Stimulated activated CD8-positive, alpha-beta memory T cell treated with anti-CD3 and anti-CD28 coated beads, Interleukin-15, amount 100 ng/mL, for 4 hours (primary cell): ENCODE measurements around the gene STK24.
"Not testable (repeated sequence)": the region's sequence is repeated elsewhere in the genome, so short reads cannot be mapped to it uniquely, and the experiment has no call there.

ENCODE experiments used
- DNase-seq, 2 donors: peaks; one replicate each; pipeline ENCODE4 v3.0.0-alpha.2; 2020; ENCODE audit warnings: low read depth in 2 of 2

The STK24 gene

GRCh38 chr13:98436233-98436910 lies 140.5 kb downstream of the STK24 start:
- DNase-seq: no peak

DNA sequence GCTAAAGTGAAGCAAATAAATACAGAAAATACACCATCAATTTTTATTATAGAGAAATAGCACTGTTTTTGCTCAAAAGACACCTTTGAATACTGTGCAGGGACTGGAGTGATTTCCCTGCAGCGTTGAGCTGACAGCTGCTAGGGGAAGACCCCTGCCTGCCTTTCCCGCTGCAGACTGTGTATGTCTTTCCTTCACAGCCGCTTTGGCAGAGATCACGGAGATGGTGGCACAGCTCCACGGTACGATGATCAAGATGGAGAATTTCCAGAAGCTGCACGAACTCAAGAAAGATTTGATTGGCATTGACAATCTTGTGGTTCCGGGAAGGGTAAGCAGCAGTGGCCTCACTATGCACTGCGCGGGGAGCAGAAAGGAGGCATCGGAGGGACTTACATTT lies 141.5 kb downstream of the STK24 start:
- DNase-seq: no peak

GRCh38 chr13:98434060-98434459 lies 142.8 kb downstream of the STK24 start:
- DNase-seq: no peak

- no peak for DNase-seq
Observed at GRCh38 chr13:98433654-98434053, 143.3 kb downstream of the STK24 start.

- no peak for DNase-seq
Observed at GRCh38 chr13:98432638-98433037, 144.3 kb downstream of the STK24 start.

- no peak for DNase-seq
Observed at GRCh38 chr13:98429977-98430736, 146.8 kb downstream of the STK24 start.

DNA sequence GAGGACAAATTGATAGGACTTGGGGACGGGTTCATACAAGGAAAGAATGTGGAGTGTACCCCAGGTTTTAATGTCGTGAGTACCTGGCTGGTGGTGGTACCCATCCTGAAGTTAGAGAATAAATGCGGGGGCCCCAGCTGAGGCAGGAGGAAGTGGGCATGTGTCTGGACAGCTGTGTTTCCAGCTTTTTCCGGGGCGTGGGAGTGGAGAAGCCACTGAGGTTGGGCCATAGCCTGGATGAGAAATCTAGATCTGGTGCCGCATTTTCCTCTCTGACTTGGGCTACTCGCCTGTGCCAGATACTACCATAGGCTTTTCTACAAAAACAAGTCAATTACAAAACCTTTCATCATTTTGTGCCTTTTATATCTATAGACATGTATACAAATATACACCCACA lies 147.4 kb downstream of the STK24 start:
- DNase-seq: no peak

DNA sequence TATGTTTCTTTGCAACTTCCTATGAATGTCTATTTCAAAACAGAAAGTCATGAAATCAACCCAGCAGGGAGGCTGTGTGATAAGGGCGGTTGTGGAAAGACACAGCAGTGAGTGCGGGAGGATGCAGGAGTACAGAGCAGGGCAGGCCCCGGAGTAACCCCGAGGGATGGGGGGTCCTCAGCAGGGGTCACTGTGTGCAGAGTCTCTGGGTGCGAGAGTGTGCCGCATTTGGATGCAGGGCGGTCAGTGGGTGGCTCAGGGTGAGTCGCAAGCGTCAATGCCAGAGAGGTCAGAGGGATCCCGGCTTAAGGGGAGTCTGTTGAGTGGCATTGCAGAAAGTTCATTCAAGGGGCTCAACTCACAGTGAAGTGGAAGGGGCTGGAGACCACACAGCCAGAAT lies 147.8 kb downstream of the STK24 start:
- no peak for DNase-seq

- no peak for DNase-seq
Observed at GRCh38 chr13:98428256-98428966, 148.5 kb downstream of the STK24 start.

DNA sequence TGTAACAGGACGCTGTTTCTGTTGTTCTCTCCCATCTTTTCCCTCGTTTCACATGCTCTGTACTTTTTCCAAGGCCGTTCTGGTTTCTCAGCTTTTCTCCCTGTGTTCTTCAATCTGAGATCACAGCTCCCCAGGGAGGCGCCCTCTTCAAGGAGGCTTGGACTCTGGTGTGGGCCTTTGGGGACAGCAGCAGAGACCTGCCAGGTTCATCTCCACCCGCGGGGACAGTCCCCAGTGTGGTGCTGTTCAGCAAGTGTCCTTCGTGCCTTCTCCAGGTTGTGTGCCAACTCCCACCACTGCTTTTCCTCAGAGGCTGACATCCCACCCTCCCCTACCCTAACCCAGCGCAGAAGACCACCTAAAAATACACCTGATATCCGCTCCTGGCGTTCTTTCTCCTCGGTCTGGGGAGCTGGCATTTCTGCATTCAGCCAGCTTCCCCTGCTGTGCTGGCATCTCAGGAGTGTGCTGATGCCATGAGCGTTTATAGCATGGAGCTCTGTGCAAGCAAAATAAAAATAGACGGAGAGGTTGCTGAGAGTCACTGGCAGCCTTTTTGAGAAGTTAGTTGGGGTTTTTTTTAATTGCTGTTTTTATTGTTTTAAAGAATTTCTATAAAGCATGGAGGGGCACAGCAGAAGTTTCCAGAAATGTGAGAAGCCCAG lies 149.4 kb downstream of the STK24 start:
- DNase-seq: no peak

DNA sequence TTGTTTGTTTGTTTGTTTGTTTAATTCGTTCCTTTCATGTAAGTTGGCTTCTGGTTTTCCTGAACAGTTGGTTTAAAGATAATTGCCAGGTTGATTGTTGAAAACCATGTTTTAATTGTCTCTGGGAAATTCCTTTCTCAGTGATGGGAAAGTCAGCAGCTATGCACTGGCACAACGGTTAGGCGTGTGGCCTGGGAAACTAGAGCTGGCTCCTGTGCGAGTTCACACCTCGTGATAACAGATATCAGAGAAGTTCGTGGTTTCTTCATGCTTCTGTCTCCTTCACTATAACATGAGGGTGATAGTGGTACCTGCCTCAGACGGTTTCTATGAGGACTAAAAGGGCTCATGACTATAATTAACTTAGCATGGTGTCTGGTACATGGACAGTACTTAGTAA lies 153.5 kb downstream of the STK24 start:
- DNase-seq: no peak

DNA sequence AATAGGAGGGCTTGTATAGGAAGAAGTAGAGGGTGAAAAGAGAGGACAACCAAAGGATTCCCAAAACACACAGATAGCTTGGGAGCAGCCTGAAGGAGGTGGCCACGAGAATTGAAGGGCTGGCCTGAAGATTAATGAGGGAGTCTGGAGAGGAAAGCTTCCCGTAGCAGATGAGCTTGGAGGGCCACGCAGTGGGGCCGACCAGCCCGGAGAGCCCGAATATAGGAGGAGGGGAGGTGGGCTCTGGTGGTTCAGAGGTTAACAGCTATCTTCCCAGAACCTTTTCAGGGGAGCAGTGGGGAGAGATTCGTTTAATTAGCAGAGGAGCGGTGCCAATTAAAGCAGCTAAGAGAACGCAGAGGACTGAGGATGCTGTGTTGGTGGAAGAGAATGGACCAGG lies 154.9 kb downstream of the STK24 start:
- DNase-seq: no peak

DNA sequence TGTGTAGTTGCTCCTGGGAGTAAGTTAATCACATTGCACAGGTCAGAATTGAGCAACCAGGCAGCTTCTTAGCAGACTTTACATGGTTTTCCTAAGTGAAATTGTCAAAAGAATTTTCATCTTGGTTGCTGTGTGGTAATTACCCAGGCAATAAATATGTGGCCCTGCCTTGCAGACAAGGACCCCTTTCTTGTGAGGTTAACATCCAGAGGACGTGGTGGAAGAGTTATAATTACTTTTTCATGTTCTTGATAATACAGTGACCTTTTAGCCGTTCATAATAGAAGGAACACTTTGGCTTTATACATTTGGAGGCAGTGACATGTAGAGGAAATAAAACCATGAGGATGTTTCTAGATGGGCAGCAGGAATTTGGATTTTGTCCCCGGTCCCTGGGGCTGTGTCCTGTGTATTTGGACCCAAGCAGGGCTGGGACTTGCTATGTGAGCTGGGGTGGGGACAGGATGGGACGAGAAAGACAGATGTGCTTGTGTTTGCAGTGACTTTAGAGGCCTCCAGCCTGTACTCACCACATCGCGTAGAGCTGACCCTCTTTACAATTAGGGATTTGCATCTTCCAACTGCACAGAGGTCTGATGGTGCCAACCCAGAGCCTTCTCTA lies 156.2 kb downstream of the STK24 start:
- DNase-seq: no peak

- no peak for DNase-seq
Observed at GRCh38 chr13:98419786-98420553, 156.9 kb downstream of the STK24 start.

- no peak for DNase-seq
Observed at GRCh38 chr13:98416408-98416807, 160.5 kb downstream of the STK24 start.

DNA sequence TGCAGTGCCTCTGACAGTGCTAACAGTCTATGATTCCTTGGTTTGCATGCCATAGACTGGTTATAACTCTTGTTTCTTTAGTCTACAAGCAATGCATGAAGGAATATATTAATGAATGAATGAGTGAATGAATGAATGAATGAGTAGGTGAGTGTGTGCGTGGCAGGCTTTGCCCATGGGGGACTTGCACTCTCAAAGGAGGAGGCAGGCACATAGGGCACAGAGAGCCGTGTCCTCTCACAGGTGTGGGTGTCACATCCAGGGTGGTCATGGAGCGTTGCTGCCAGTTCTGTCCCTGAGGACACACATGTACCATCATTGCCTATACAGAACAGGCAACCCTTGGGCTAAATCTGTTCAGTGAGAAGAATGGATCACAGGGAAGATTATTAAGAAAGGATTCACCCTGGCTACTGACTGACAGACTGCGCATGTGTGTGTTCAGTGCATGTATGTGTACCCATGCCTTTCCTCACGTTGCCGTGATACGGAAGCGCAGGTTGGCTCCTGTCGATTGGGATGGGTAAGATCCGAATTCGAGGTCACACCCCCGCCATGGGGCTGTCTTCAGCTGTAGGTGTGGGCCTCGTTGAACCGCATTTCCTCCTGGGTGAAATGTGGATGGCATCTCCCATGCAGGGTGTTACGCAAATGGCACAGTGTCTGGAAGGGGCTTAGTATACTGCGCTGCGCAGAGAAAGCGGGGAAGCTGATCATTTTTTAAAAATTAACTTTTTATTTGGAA lies 161.4 kb downstream of the STK24 start:
- DNase-seq: no peak

- DNase-seq: no peak
Observed at GRCh38 chr13:98413796-98414195, 163.1 kb downstream of the STK24 start.

DNA sequence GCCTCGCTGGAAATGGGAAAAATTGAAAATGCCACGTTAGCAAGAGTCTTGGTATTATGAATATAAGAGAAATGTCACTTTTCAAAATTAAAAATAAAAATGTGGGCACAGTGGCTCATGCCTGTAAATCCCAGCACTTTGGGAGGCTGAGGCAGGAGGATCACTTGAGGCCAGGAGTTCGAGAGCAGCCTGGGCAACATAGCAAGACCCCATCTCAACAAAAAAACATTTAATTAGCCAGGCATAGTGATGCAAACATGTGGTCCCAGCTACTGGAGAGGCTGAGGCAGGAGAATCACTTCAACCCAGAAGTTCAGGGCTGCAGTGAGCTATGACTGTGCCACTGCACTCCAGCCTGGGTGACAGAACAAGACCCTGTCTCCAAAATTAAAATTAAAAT lies 163.6 kb downstream of the STK24 start:
- DNase-seq: not testable (repeated sequence)

GRCh38 chr13:98411617-98412265 lies 165.2 kb downstream of the STK24 start:
- no peak for DNase-seq

GRCh38 chr13:98411013-98411412 lies 165.9 kb downstream of the STK24 start:
- DNase-seq: no peak
